GM19328 (cell line): Measurements from ENCODE around the gene CSMD2.

Experiments used
- ATAC-seq: cut with Tn5 transposase; IDR thresholded peaks from one replicate; pipeline ENCODE4 v1.9.1; 2021; ENCODE audit warnings: mild to moderate bottlenecking, moderate library complexity; ENCODE audit not compliant: unreplicated experiment

Gene CSMD2

GRCh38 chr1:33867684-33868083 is 297.3 kb downstream of the CSMD2 start:
- ATAC-seq: no peak

- no peak for ATAC-seq
Observed at GRCh38 chr1:33866281-33866680, 298.7 kb downstream of the CSMD2 start.

- no peak for ATAC-seq
Observed at GRCh38 chr1:33864460-33865389, 300.3 kb downstream of the CSMD2 start.

- ATAC-seq: no peak
Observed at GRCh38 chr1:33863779-33864178, 301.3 kb downstream of the CSMD2 start, which contains the start of gene HMGB4. TSS of gene HMGB4 (plus strand) at chr1:33864079. CDS start at chr1:33864192, 113 bp downstream.

- ATAC-seq: no peak
Observed at GRCh38 chr1:33860671-33861070, 304.4 kb downstream of the CSMD2 start.

- no peak for ATAC-seq
Observed at GRCh38 chr1:33854091-33854490, 310.9 kb downstream of the CSMD2 start.

GRCh38 chr1:33853431-33853830 is 311.6 kb downstream of the CSMD2 start:
- no peak for ATAC-seq

GRCh38 chr1:33852711-33853110 is 312.3 kb downstream of the CSMD2 start:
- no peak for ATAC-seq

- no peak for ATAC-seq
Observed at GRCh38 chr1:33850481-33850880, 314.5 kb downstream of the CSMD2 start.

- ATAC-seq: no peak
Observed at GRCh38 chr1:33849211-33849610, 315.8 kb downstream of the CSMD2 start.

- ATAC-seq: no peak
Observed at GRCh38 chr1:33848205-33848937, 316.7 kb downstream of the CSMD2 start.

- no peak for ATAC-seq
Observed at GRCh38 chr1:33846861-33847260, 318.2 kb downstream of the CSMD2 start.

- no peak for ATAC-seq
Observed at GRCh38 chr1:33844166-33844565, 320.9 kb downstream of the CSMD2 start.

GRCh38 chr1:33842348-33842747 is 322.7 kb downstream of the CSMD2 start:
- ATAC-seq: no peak

- ATAC-seq: no peak
Observed at GRCh38 chr1:33841494-33841893, 323.5 kb downstream of the CSMD2 start.

- no peak for ATAC-seq
Observed at GRCh38 chr1:33837635-33838034, 327.4 kb downstream of the CSMD2 start.

GRCh38 chr1:33836911-33837310 is 328.1 kb downstream of the CSMD2 start:
- ATAC-seq: no peak

- ATAC-seq: no peak
Observed at GRCh38 chr1:33828654-33829053, 336.4 kb downstream of the CSMD2 start.

- ATAC-seq: no peak
Observed at GRCh38 chr1:33828059-33828458, 337.0 kb downstream of the CSMD2 start.

GRCh38 chr1:33826711-33827110 is 338.3 kb downstream of the CSMD2 start:
- ATAC-seq: no peak

- no peak for ATAC-seq
Observed at GRCh38 chr1:33826311-33826710, 338.7 kb downstream of the CSMD2 start.

- no peak for ATAC-seq
Observed at GRCh38 chr1:33825506-33825905, 339.5 kb downstream of the CSMD2 start.
